MM.1S (cell line): Measurements from ENCODE around the gene RSPO3.

Source experiments
- DNase-seq: peaks from one replicate; pipeline ENCODE4 v3.0.0-alpha.2; 2015
- H2AFZ ChIP-seq: fragments of 300-600 bp; sonication (generic); 2 replicates; pipeline ENCODE4 v1.6.0; 2016; ENCODE audit warnings: antibody characterized with exemption, low read length
- H3F3A ChIP-seq: fragments of 300-600 bp; sonication (generic); 2 replicates; pipeline ENCODE4 v1.6.1; 2016; ENCODE audit warnings: mild to moderate bottlenecking, antibody characterized with exemption, low read length, moderate library complexity, mixed read lengths; ENCODE audit not compliant: insufficient read depth
- H3K27ac ChIP-seq: fragments of 300-600 bp; sonication (generic); 2 replicates; pipeline ENCODE4 v1.5.1; 2016; ENCODE audit warnings: mild to moderate bottlenecking, low read length
- H3K27me3 ChIP-seq: fragments of 300-600 bp; sonication (generic); replicated peaks from 2 replicates; pipeline ENCODE4 v1.6.0; 2016; ENCODE audit warnings: low read length; ENCODE audit not compliant: insufficient read depth
- H3K36me3 ChIP-seq: fragments of 300-600 bp; sonication (generic); replicated peaks from 2 replicates; pipeline ENCODE4 v1.6.1; 2016; ENCODE audit warnings: mild to moderate bottlenecking, low read length, mixed read lengths; ENCODE audit not compliant: insufficient read depth
- H3K4me1 ChIP-seq: fragments of 300-600 bp; sonication (generic); 2 replicates; pipeline ENCODE4 v1.6.1; 2016; ENCODE audit warnings: low read length, mixed read lengths
- H3K4me2 ChIP-seq: fragments of 300-600 bp; sonication (generic); 2 replicates; pipeline ENCODE4 v1.6.0; 2016; ENCODE audit warnings: low read depth, low read length
- H3K4me3 ChIP-seq: fragments of 300-600 bp; sonication (generic); 2 replicates; pipeline ENCODE4 v1.5.1; 2016; ENCODE audit warnings: low read length, mixed read lengths
- H3K79me2 ChIP-seq: fragments of 300-600 bp; sonication (generic); 2 replicates; pipeline ENCODE4 v1.6.1; 2016; ENCODE audit warnings: mixed run types, low read length, mixed read lengths
- H3K9ac ChIP-seq: fragments of 300-600 bp; sonication (generic); 2 replicates; pipeline ENCODE4 v1.6.1; 2016; ENCODE audit warnings: low read length, mixed read lengths
- H3K9me2 ChIP-seq: fragments of 300-600 bp; sonication (generic); replicated peaks from 2 replicates; pipeline ENCODE4 v1.6.1; 2016; ENCODE audit warnings: mild to moderate bottlenecking, low read length, mixed read lengths; ENCODE audit not compliant: insufficient read depth
- H3K9me3 ChIP-seq: fragments of 300-600 bp; sonication (generic); replicated peaks from 2 replicates; pipeline ENCODE4 v1.6.1; 2016; ENCODE audit warnings: mild to moderate bottlenecking, low read length, mixed read lengths; ENCODE audit not compliant: insufficient read depth
- H4K20me1 ChIP-seq: fragments of 300-600 bp; sonication (generic); 2 replicates; pipeline ENCODE4 v1.6.1; 2016; ENCODE audit warnings: mild to moderate bottlenecking, low read length, moderate library complexity, mixed read lengths; ENCODE audit not compliant: insufficient read depth
- CTCF ChIP-seq: fragments of 300-600 bp; sonication (generic); IDR thresholded peaks from 2 replicates; pipeline ENCODE4 v1.5.1; 2016; ENCODE audit warnings: antibody characterized with exemption, low read length, mixed read lengths
- EZH2 ChIP-seq: fragments of 300-600 bp; sonication (generic); optimal IDR thresholded peaks from 2 replicates; pipeline ENCODE3; 2017; ENCODE audit warnings: low read depth, mild to moderate bottlenecking, antibody characterized with exemption, low read length, mixed read lengths
- EZH2phosphoT487 ChIP-seq: fragments of 300-600 bp; sonication (generic); IDR thresholded peaks from 2 replicates; pipeline ENCODE4 v1.6.1; 2018; ENCODE audit warnings: antibody characterized with exemption, low read length

The RSPO3 gene

DNA sequence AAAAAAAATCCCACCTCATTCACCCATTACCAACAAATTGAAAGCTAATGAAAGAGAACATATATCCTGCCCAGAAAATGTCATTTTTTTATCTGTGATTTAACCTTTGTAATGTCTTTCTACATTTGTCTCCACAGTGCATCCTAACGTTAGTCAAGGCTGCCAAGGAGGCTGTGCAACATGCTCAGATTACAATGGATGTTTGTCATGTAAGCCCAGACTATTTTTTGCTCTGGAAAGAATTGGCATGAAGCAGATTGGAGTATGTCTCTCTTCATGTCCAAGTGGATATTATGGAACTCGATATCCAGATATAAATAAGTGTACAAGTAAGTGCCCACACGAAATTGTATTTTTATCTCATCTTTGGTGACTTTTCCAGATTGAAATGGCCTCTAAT is 30.0 kb downstream of the RSPO3 start:
- no peaks in the 10 kb centered on the region for H3K27me3 ChIP-seq
- no peak overlapping the region for H3K9ac ChIP-seq
- H3K79me2 ChIP-seq: no peaks in the 10 kb centered on the region
- H3K4me3 ChIP-seq: no peak overlapping the region
- no peaks in the 10 kb centered on the region for H4K20me1 ChIP-seq
- H3K4me2 ChIP-seq: no peak overlapping the region
- H2AFZ ChIP-seq: no peak overlapping the region
- no peaks in the 10 kb centered on the region for H3K4me1 ChIP-seq
- H3K9me3 ChIP-seq: no peaks in the 10 kb centered on the region
- DNase-seq: no peak
- TF ChIP-seq EZH2phosphoT487: no peak
- TF ChIP-seq EZH2: no peak
- TF ChIP-seq CTCF: no peak
- H3F3A ChIP-seq: no peaks in the 10 kb centered on the region
- no peaks in the 10 kb centered on the region for H3K9me2 ChIP-seq
- no peaks in the 10 kb centered on the region for H3K36me3 ChIP-seq
- no peak overlapping the region for H3K27ac ChIP-seq

GRCh38 chr6:127154509-127154908 is 36.0 kb downstream of the RSPO3 start:
- no peak for DNase-seq
- Histone ChIP-seq H3K4me3 (no peak overlapping the region), H2AFZ (no peak overlapping the region), H3K4me1 (no peaks in the 10 kb centered on the region), H3K4me2 (no peak overlapping the region), H3K27me3 (no peaks in the 10 kb centered on the region), H3K36me3 (no peaks in the 10 kb centered on the region), H3K9ac (no peak overlapping the region), H3K9me3 (no peaks in the 10 kb centered on the region), H3F3A (no peaks in the 10 kb centered on the region), H3K27ac (no peak overlapping the region), H3K79me2 (no peaks in the 10 kb centered on the region), H3K9me2 (no peaks in the 10 kb centered on the region), H4K20me1 (no peaks in the 10 kb centered on the region)
- TF ChIP-seq CTCF: no peak
- TF ChIP-seq EZH2: no peak
- TF ChIP-seq EZH2phosphoT487: no peak

DNA sequence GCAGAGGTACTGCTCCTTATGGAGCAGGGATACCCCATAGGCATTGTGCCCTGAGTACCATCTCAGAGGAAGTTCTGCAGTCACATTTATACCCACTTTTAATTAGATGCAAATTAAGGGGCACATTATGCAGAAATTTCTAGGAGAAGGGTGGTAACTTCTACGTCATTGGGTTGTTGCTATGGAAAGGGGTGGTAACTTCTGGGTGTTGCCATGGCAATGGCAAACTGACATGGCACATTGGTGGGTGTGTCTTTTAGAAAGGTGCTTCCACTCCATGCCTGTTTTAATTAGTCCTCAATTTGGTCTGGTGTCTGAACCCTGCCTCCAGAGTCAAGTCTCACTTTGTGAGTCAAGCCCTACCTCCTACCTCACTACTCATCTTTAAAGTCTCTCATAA is 42.0 kb downstream of the RSPO3 start:
- Histone ChIP-seq H3K4me2 (no peak overlapping the region), H3K9ac (no peak overlapping the region), H3K27me3 (no peaks in the 10 kb centered on the region), H3K9me3 (no peaks in the 10 kb centered on the region), H3K79me2 (no peaks in the 10 kb centered on the region), H3K4me1 (no peaks in the 10 kb centered on the region), H3K27ac (no peak overlapping the region), H3K9me2 (no peaks in the 10 kb centered on the region), H3F3A (no peaks in the 10 kb centered on the region), H4K20me1 (no peaks in the 10 kb centered on the region), H3K36me3 (no peaks in the 10 kb centered on the region), H2AFZ (no peak overlapping the region), H3K4me3 (no peak overlapping the region)
- no peak for DNase-seq
- TF ChIP-seq EZH2phosphoT487: no peak
- TF ChIP-seq EZH2: no peak
- TF ChIP-seq CTCF: no peak

GRCh38 chr6:127162836-127163235 is 44.4 kb downstream of the RSPO3 start:
- Histone ChIP-seq H3K4me1 (no peaks in the 10 kb centered on the region), H3K9ac (no peak overlapping the region), H3K4me2 (no peak overlapping the region), H3K36me3 (no peaks in the 10 kb centered on the region), H4K20me1 (no peaks in the 10 kb centered on the region), H3K27ac (no peak overlapping the region), H3K27me3 (no peaks in the 10 kb centered on the region), H3K79me2 (no peaks in the 10 kb centered on the region), H2AFZ (no peak overlapping the region), H3K9me3 (no peaks in the 10 kb centered on the region), H3F3A (no peaks in the 10 kb centered on the region), H3K9me2 (no peaks in the 10 kb centered on the region), H3K4me3 (no peak overlapping the region)
- DNase-seq: no peak
- TF ChIP-seq CTCF (no peak), EZH2phosphoT487 (no peak), EZH2 (no peak)
